AG10803 (cell line): ENCODE results near the gene ZRANB1.

ENCODE experiments used
- DNase-seq: peaks from one replicate; pipeline ENCODE4 v3.0.0; 2010; ENCODE audit warnings: low read depth
- H3K4me3 ChIP-seq: 2 replicates; pipeline ENCODE4 v1.5.1; 2011; ENCODE audit warnings: mild to moderate bottlenecking, low read length, control low read depth
- CTCF ChIP-seq: conservative IDR thresholded peaks from 2 replicates; pipeline ENCODE4 v1.5.1; 2011; ENCODE audit warnings: mild to moderate bottlenecking, low read length, control low read depth, inconsistent platforms

The ZRANB1 gene

GRCh38 chr10:125029584-125030242, 87.8 kb downstream of the ZRANB1 start:
- no peak for DNase-seq
- no peak for TF ChIP-seq CTCF
- no peak overlapping the region for H3K4me3 ChIP-seq

- no peak for TF ChIP-seq CTCF
- H3K4me3 ChIP-seq: no peak overlapping the region
- DNase-seq: no peak
Observed at GRCh38 chr10:125030567-125031197, 88.8 kb downstream of the ZRANB1 start.

GRCh38 chr10:125032474-125033020, 90.6 kb downstream of the ZRANB1 start:
- no peak for TF ChIP-seq CTCF
- no peak overlapping the region for H3K4me3 ChIP-seq

GRCh38 chr10:125033146-125033924, 91.4 kb downstream of the ZRANB1 start:
- DNase-seq: no peak
- TF ChIP-seq CTCF: no peak
- no peak overlapping the region for H3K4me3 ChIP-seq

More at GRCh38 chr10:125032474-125033020, 90.6 kb downstream of the ZRANB1 start:
- DNase-seq: no peak

GRCh38 chr10:125034675-125035074, 92.8 kb downstream of the ZRANB1 start:
- H3K4me3 ChIP-seq: no peak overlapping the region
- TF ChIP-seq CTCF: no peak
- peak; percentile 31 for DNase-seq

- H3K4me3 ChIP-seq: no peak overlapping the region
- peak; percentile 92 for DNase-seq
Observed at GRCh38 chr10:125035136-125035535, 93.2 kb downstream of the ZRANB1 start.

More at GRCh38 chr10:125035136-125035535, 93.2 kb downstream of the ZRANB1 start:
- no peak for TF ChIP-seq CTCF
